Keratinocyte (primary cell): ENCODE data around the gene BBX. TPM values are rescaled to one million over a fixed set of nuclear protein-coding genes. Genes with fewer than 3 reads are reported as not detected.

Source experiments
- DNase-seq: peaks from one replicate; pipeline ENCODE4 v3.0.0-alpha.2; 2011; ENCODE audit warnings: low read depth, missing footprints, low spot score
- FAIRE-seq: peaks from 2 replicates; lab custom pipeline; 2011; peaks lifted over from hg19 to GRCh38; lab: Jason Lieb, UNC
- H2AFZ ChIP-seq: 2 replicates; pipeline ENCODE4 v1.6.0; 2012; ENCODE audit warnings: low read length, control low read depth, inconsistent platforms; ENCODE audit not compliant: control insufficient read depth
- H3K27ac ChIP-seq: 2 replicates; pipeline ENCODE4 v1.5.1; 2011; ENCODE audit warnings: low read length; ENCODE audit not compliant: control insufficient read depth, insufficient read depth
- H3K27me3 ChIP-seq: 3 replicates; pipeline ENCODE4 v1.6.0; 2011; ENCODE audit warnings: low read length; ENCODE audit not compliant: control insufficient read depth, insufficient read depth; ENCODE audit errors: extremely low read depth
- H3K36me3 ChIP-seq, 2 experiments: 2 replicates in 1 of 2; 3 replicates in 1 of 2; pipeline ENCODE4 v1.5.1; 2011; ENCODE audit warnings: low read length in 2 of 2, mild to moderate bottlenecking in 1 of 2; ENCODE audit not compliant: control insufficient read depth in 2 of 2, insufficient read depth in 2 of 2; ENCODE audit errors: extremely low read depth in 1 of 2
- H3K4me1 ChIP-seq: 3 replicates; pipeline ENCODE4 v1.5.1; 2011; ENCODE audit warnings: low read length; ENCODE audit not compliant: control insufficient read depth, insufficient read depth; ENCODE audit errors: extremely low read depth
- H3K4me2 ChIP-seq: 3 replicates; pipeline ENCODE4 v1.6.0; 2011; ENCODE audit warnings: low read depth, low read length; ENCODE audit not compliant: control insufficient read depth, insufficient read depth; ENCODE audit errors: extremely low read depth
- H3K4me3 ChIP-seq, 3 experiments: fragments of 200-600 bp in 1 of 3; sonication (generic) in 1 of 3; 2 replicates in 2 of 3; 3 replicates in 1 of 3; pipeline ENCODE4 v1.5.1; 2011 to 2016; ENCODE audit warnings: low read length in 3 of 3, mild to moderate bottlenecking in 3 of 3, control low read depth in 2 of 3, inconsistent platforms in 1 of 3, low read depth in 1 of 3, mixed read lengths in 1 of 3, mixed run types in 1 of 3, moderate library complexity in 1 of 3; ENCODE audit not compliant: control insufficient read depth in 2 of 3, insufficient read depth in 2 of 3; ENCODE audit errors: extremely low read depth in 1 of 3
- H3K79me2 ChIP-seq: 2 replicates; pipeline ENCODE4 v1.6.0; 2012; ENCODE audit warnings: low read length; ENCODE audit not compliant: control insufficient read depth, insufficient read depth
- H3K9ac ChIP-seq: 3 replicates; pipeline ENCODE4 v1.6.0; 2011; ENCODE audit warnings: low read length; ENCODE audit not compliant: control insufficient read depth, insufficient read depth; ENCODE audit errors: extremely low read depth
- H3K9me1 ChIP-seq: 3 replicates; pipeline ENCODE4 v1.6.0; 2011; ENCODE audit warnings: low read length; ENCODE audit not compliant: control insufficient read depth, insufficient read depth; ENCODE audit errors: extremely low read depth
- H3K9me3 ChIP-seq: 2 replicates; pipeline ENCODE4 v1.5.1; 2012; ENCODE audit warnings: low read depth, low read length; ENCODE audit not compliant: control insufficient read depth
- H4K20me1 ChIP-seq: 3 replicates; pipeline ENCODE4 v1.6.0; 2011; ENCODE audit warnings: low read length; ENCODE audit not compliant: control insufficient read depth, insufficient read depth; ENCODE audit errors: extremely low read depth
- EZH2 ChIP-seq: IDR thresholded peaks from one replicate; pipeline ENCODE4 v1.6.1; 2012; ENCODE audit warnings: inconsistent platforms, mild to moderate bottlenecking, low read length, moderate library complexity
- dilution Hi-C: fragments of 300-500 bp; cut with MboI; formaldehyde crosslinking; loops from one replicate; pipeline ENCODE4 v1.7.0; 2020; ENCODE audit warnings: low sequenced_read_pairs; ENCODE audit not compliant: extremely low pct_ligation_motif_present
- polyA plus RNA-seq, 5 experiments: library from polyadenylated mRNA; depleted of rRNA in 3 of 5; stranded (reverse) in 3 of 5; stranded (forward) in 1 of 5; unstranded in 1 of 5; fragments of >200 nt; gene quantifications; 1 replicate in 1 of 5; 2 replicates in 3 of 5; 3 replicates in 1 of 5; pipeline versions ENCODE4 v1.2.1 to v1.2.3, GENCODE V29; 2011 to 2012; ENCODE audit warnings: missing spikeins in 2 of 5, low read depth in 1 of 5, low replicate concordance in 1 of 5
- TF ChIP-seq, protein P1 (sequence below), 3 experiments: IDR thresholded peaks in 1 of 3; conservative IDR thresholded peaks in 1 of 3; optimal IDR thresholded peaks in 1 of 3; 2 replicates in 2 of 3; 3 replicates in 1 of 3; pipeline versions ENCODE3 to v1.5.1; 2011; ENCODE audit warnings: low read length in 3 of 3, mild to moderate bottlenecking in 3 of 3, moderate library complexity in 2 of 3, control low read depth in 1 of 3, inconsistent platforms in 1 of 3; ENCODE audit not compliant: insufficient read depth in 2 of 3; ENCODE audit errors: extremely low read depth in 1 of 3

The BBX gene
- polyA plus RNA-seq, 1 donor (not counting 4 experiments of a cell fraction or from before 2014, with no cell fraction given), result 43.4 TPM

GRCh38 chr3:107668416-107668815 lies 145.7 kb downstream of the BBX start:
- no peak overlapping the region for H3K9ac ChIP-seq
- no peaks in the 10 kb centered on the region for H3K36me3 ChIP-seq
- DNase-seq (no peak), FAIRE-seq (no peak)
- H3K9me1 ChIP-seq, result no peaks in the 10 kb centered on the region
- no peaks in the 10 kb centered on the region for H3K4me1 ChIP-seq
- dilution Hi-C loops, result no loop called here
- no peak overlapping the region for H2AFZ ChIP-seq
- H3K4me3 ChIP-seq, result no peak overlapping the region
- H3K27ac ChIP-seq, result no peak overlapping the region
- TF ChIP-seq, protein P1, sequence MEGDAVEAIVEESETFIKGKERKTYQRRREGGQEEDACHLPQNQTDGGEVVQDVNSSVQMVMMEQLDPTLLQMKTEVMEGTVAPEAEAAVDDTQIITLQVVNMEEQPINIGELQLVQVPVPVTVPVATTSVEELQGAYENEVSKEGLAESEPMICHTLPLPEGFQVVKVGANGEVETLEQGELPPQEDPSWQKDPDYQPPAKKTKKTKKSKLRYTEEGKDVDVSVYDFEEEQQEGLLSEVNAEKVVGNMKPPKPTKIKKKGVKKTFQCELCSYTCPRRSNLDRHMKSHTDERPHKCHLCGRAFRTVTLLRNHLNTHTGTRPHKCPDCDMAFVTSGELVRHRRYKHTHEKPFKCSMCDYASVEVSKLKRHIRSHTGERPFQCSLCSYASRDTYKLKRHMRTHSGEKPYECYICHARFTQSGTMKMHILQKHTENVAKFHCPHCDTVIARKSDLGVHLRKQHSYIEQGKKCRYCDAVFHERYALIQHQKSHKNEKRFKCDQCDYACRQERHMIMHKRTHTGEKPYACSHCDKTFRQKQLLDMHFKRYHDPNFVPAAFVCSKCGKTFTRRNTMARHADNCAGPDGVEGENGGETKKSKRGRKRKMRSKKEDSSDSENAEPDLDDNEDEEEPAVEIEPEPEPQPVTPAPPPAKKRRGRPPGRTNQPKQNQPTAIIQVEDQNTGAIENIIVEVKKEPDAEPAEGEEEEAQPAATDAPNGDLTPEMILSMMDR (optimal IDR thresholded peaks at IDR 0.05 in 1 of 3, IDR thresholded peaks at IDR 0.05 in 1 of 3, conservative IDR thresholded peaks at IDR 0.05 in 1 of 3; ENCODE audit: extremely low read depth in 1 of 3, insufficient read depth in 2 of 3, low read length in 3 of 3), result no peak
- no peak for TF ChIP-seq EZH2
- no peaks in the 10 kb centered on the region for H3K27me3 ChIP-seq
- H3K79me2 ChIP-seq, result no peaks in the 10 kb centered on the region
- H3K9me3 ChIP-seq, result no peaks in the 10 kb centered on the region
- H4K20me1 ChIP-seq, result no peaks in the 10 kb centered on the region
- no peak overlapping the region for H3K4me2 ChIP-seq

- H4K20me1 ChIP-seq, result no peaks in the 10 kb centered on the region
- FAIRE-seq, result no peak
- no peaks in the 10 kb centered on the region for H3K79me2 ChIP-seq
Measured at GRCh38 chr3:107668963-107669362, 146.2 kb downstream of the BBX start.

More at GRCh38 chr3:107668963-107669362, 146.2 kb downstream of the BBX start:
- Histone ChIP-seq H3K4me2 (no peak overlapping the region), H3K4me1 (peaks cover under 1% of the 10 kb centered on the region), H3K27me3 (no peaks in the 10 kb centered on the region), H3K4me3 (no peak overlapping the region), H3K36me3 (no peaks in the 10 kb centered on the region), H2AFZ (no peak overlapping the region), H3K9me1 (no peaks in the 10 kb centered on the region), H3K9ac (no peak overlapping the region), H3K27ac (no peak overlapping the region), H3K9me3 (no peaks in the 10 kb centered on the region)
- no peak for DNase-seq
- dilution Hi-C loops, result no loop called here
- TF ChIP-seq EZH2, result no peak
- TF ChIP-seq, protein P1 (optimal IDR thresholded peaks at IDR 0.05 in 1 of 3, IDR thresholded peaks at IDR 0.05 in 1 of 3, conservative IDR thresholded peaks at IDR 0.05 in 1 of 3; ENCODE audit: extremely low read depth in 1 of 3, insufficient read depth in 2 of 3, low read length in 3 of 3), result no peak
